T-helper 1 cell (primary cell): ENCODE results near the gene AFF1.
A peak's percentile ranks its signal among the peaks of the same experiment; 100 is the strongest.
"Not testable (repeated sequence)": the region's sequence is repeated elsewhere in the genome, so short reads cannot be mapped to it uniquely, and the experiment has no call there.

Source experiments
- DNase-seq, 5 donors: peaks; one replicate each; pipeline ENCODE4 v3.0.0-alpha.2; 2012 to 2020

AFF1 gene

GRCh38 chr4:87015416-87015815, 80.6 kb downstream of the AFF1 start:
- DNase-seq, result no peak

GRCh38 chr4:87017580-87018342, 83.0 kb downstream of the AFF1 start:
- peak in 1 of 5 donors; percentile 20 for DNase-seq

GRCh38 chr4:87018753-87019152, 83.9 kb downstream of the AFF1 start:
- no peak for DNase-seq

GRCh38 chr4:87019246-87019791, 84.5 kb downstream of the AFF1 start:
- no peak for DNase-seq

- no peak for DNase-seq
Observed at GRCh38 chr4:87019898-87020297, 85.1 kb downstream of the AFF1 start.

GRCh38 chr4:87024201-87024600, 89.4 kb downstream of the AFF1 start:
- no peak for DNase-seq

- no peak for DNase-seq
Observed at GRCh38 chr4:87025023-87025613, 90.3 kb downstream of the AFF1 start.

GRCh38 chr4:87025614-87026041, 90.8 kb downstream of the AFF1 start:
- no peak for DNase-seq

GRCh38 chr4:87026800-87027495, 92.1 kb downstream of the AFF1 start:
- DNase-seq, result no peak

- no peak for DNase-seq
Observed at GRCh38 chr4:87029356-87029755, 94.5 kb downstream of the AFF1 start.

- DNase-seq, result no peak
Observed at GRCh38 chr4:87030124-87030523, 95.3 kb downstream of the AFF1 start.

- no peak for DNase-seq
Observed at GRCh38 chr4:87030755-87031441, 96.1 kb downstream of the AFF1 start.

- DNase-seq, result no peak
Observed at GRCh38 chr4:87031920-87032319, 97.1 kb downstream of the AFF1 start.

- no peak for DNase-seq
Observed at GRCh38 chr4:87032884-87033533, 98.2 kb downstream of the AFF1 start.

- DNase-seq, result no peak
Observed at GRCh38 chr4:87033902-87034301, 99.1 kb downstream of the AFF1 start.

GRCh38 chr4:87034527-87034926, 99.7 kb downstream of the AFF1 start:
- no peak for DNase-seq

- DNase-seq, result no peak
Observed at GRCh38 chr4:87035881-87036509, 101.2 kb downstream of the AFF1 start.

GRCh38 chr4:87036713-87037112, 101.9 kb downstream of the AFF1 start:
- no peak for DNase-seq

- DNase-seq, result not testable (repeated sequence)
Observed at GRCh38 chr4:87037171-87037570, 102.4 kb downstream of the AFF1 start.

- DNase-seq, result no peak
Observed at GRCh38 chr4:87037671-87038334, 103.0 kb downstream of the AFF1 start.
